WI38 (cell line): Measurements from ENCODE around the gene CSKMT.
A peak's percentile ranks its signal among the peaks of the same experiment; 100 is the strongest.

Source experiments
- H3K4me3 ChIP-seq: 2 replicates; pipeline ENCODE4 v1.5.1; 2011; ENCODE audit warnings: low read depth, mild to moderate bottlenecking, control low read depth, low read length
- CTCF ChIP-seq: IDR thresholded peaks from 2 replicates; pipeline ENCODE4 v1.5.1; 2012; ENCODE audit warnings: low read depth, mild to moderate bottlenecking, control low read depth, low read length

The CSKMT gene

GRCh38 chr11:62632492-62632891 is 32.6 kb upstream of the CSKMT start:
- H3K4me3 ChIP-seq: no peak overlapping the region
- no peak for TF ChIP-seq CTCF

- TF ChIP-seq CTCF: no peak
- H3K4me3 ChIP-seq: no peak overlapping the region
These were observed 20.9 kb upstream of the CSKMT start for GRCh38 chr11:62644220-62644619.

- no peak for TF ChIP-seq CTCF
- peak overlapping the region; percentile 96 for H3K4me3 ChIP-seq
These were observed 19.5 kb upstream of the CSKMT start for GRCh38 chr11:62645671-62645945.

- H3K4me3 ChIP-seq: peak within 1 kb of the TSS; percentile 96
- no peak for TF ChIP-seq CTCF
These were observed 18.9 kb upstream of the CSKMT start, which contains the start of gene GANAB for GRCh38 chr11:62645946-62646824. Gene GANAB (minus strand): TSS chr11:62646613. CDS start chr11:62646599, 14 bp downstream.

GRCh38 chr11:62646825-62647608 is 18.1 kb upstream of the CSKMT start:
- H3K4me3 ChIP-seq: no peak overlapping the region
- no peak for TF ChIP-seq CTCF

GRCh38 chr11:62647609-62648005 is 17.5 kb upstream of the CSKMT start:
- no peak overlapping the region for H3K4me3 ChIP-seq
- no peak for TF ChIP-seq CTCF
